Measurements from ENCODE around the gene NPRL2. TPM values are rescaled to one million over a fixed set of nuclear protein-coding genes. Genes with fewer than 3 reads are reported as not detected.

Gene NPRL2
- total and polyA plus RNA-seq, 9 of the 15 experiments (the other 6 are each of a cell fraction or from before 2014, with no cell fraction given): 17.4 to 40.4 (median 24.4) TPM

GRCh38 chr3:50350527-50351322 is at the start of gene NPRL2, which contains the start of gene CYB561D2 (continued):
- TF ChIP-seq TFE3 (CRISPR knock-in tag; IDR thresholded peaks at IDR 0.05) (0 out of 2 replicates have a peak, but pooled peaks have one; percentile 8), TCF7L2 (IDR thresholded peaks at IDR 0.05; ENCODE audit: low read depth, low read length) (no peak), PHF21A (IDR thresholded peaks at IDR 0.05; ENCODE audit: borderline replicate concordance, low read depth) (no peak), ZNF347 (CRISPR knock-in tag; IDR thresholded peaks at IDR 0.05; ENCODE audit: low read depth) (no peak), ZBTB2 (IDR thresholded peaks at IDR 0.05) (peak; percentile 67; the same call in 1 of the 2 replicates), CXXC5 (CRISPR knock-in tag; IDR thresholded peaks at IDR 0.05) (peak; percentile 83), MTF1 (CRISPR knock-in tag; IDR thresholded peaks at IDR 0.05; ENCODE audit: borderline replicate concordance) (no peak), CTCFL (IDR thresholded peaks at IDR 0.05; ENCODE audit: borderline replicate concordance, insufficient read depth, low read depth, low read length, poor library complexity, severe bottlenecking) (no peak), IRF2 (CRISPR knock-in tag; IDR thresholded peaks at IDR 0.05) (no peak), IFI16 (CRISPR knock-in tag; IDR thresholded peaks at IDR 0.05) (no peak), FOXO4 (CRISPR knock-in tag; IDR thresholded peaks at IDR 0.05) (no peak), ZNF175 (CRISPR knock-in tag; IDR thresholded peaks at IDR 0.05; ENCODE audit: low read depth) (peak; percentile 85; the same call in 1 of the 2 replicates), MCM5 (IDR thresholded peaks at IDR 0.05; ENCODE audit: low read depth) (no peak), CEBPG (CRISPR knock-in tag; IDR thresholded peaks at IDR 0.05) (no peak), CEBPG (tag; conservative IDR thresholded peaks at IDR 0.05 in 1 of 2, IDR thresholded peaks at IDR 0.05 in 1 of 2) (no peak), ZNF583 (CRISPR knock-in tag; IDR thresholded peaks at IDR 0.05) (peak; percentile 49; the same call in 1 of the 2 replicates), NCOA6 (IDR thresholded peaks at IDR 0.05) (no peak)

Measured in K562 (cell line).